ENCODE results near the gene CHRNA9. TPM values are rescaled to one million over a fixed set of nuclear protein-coding genes. Genes with fewer than 3 reads are reported as not detected.

The CHRNA9 gene
- total RNA-seq, 1 donor from 2014 or later: not detected

GRCh38 chr4:40310225-40310624, 24.9 kb upstream of the CHRNA9 start:
- no peak for TF ChIP-seq CTCF (conservative IDR thresholded peaks at IDR 0.05; ENCODE audit: low read depth, low read length)
- H3K4me3 ChIP-seq (ENCODE audit: low read depth, low read length): no peak overlapping the region
- DNase-seq (ENCODE audit: low read depth): no peak

GRCh38 chr4:40311811-40312346, 23.3 kb upstream of the CHRNA9 start:
- DNase-seq (ENCODE audit: low read depth): no peak
- H3K4me3 ChIP-seq (ENCODE audit: low read depth, low read length): no peak overlapping the region
- no peak for TF ChIP-seq CTCF (conservative IDR thresholded peaks at IDR 0.05; ENCODE audit: low read depth, low read length)

GRCh38 chr4:40314951-40315350, 20.2 kb upstream of the CHRNA9 start:
- DNase-seq (ENCODE audit: low read depth): no peak
- no peak overlapping the region for H3K4me3 ChIP-seq (ENCODE audit: low read depth, low read length)
- no peak for TF ChIP-seq CTCF (conservative IDR thresholded peaks at IDR 0.05; ENCODE audit: low read depth, low read length)

- peak overlapping the region; percentile 50 for H3K4me3 ChIP-seq (ENCODE audit: low read depth, low read length)
- no peak for TF ChIP-seq CTCF (conservative IDR thresholded peaks at IDR 0.05; ENCODE audit: low read depth, low read length)
- peak; percentile 73 for DNase-seq (ENCODE audit: low read depth)
Measured at GRCh38 chr4:40316333-40316781, 18.8 kb upstream of the CHRNA9 start.

- peak overlapping the region; percentile 50 for H3K4me3 ChIP-seq (ENCODE audit: low read depth, low read length)
- DNase-seq (ENCODE audit: low read depth): peak; percentile 94
- TF ChIP-seq CTCF (conservative IDR thresholded peaks at IDR 0.05; ENCODE audit: low read depth, low read length): peak; percentile 84
Measured at GRCh38 chr4:40316782-40317635, 18.1 kb upstream of the CHRNA9 start.

- DNase-seq (ENCODE audit: low read depth): no peak
- TF ChIP-seq CTCF (conservative IDR thresholded peaks at IDR 0.05; ENCODE audit: low read depth, low read length): no peak
- H3K4me3 ChIP-seq (ENCODE audit: low read depth, low read length): no peak overlapping the region
Measured at GRCh38 chr4:40317916-40318658, 17.0 kb upstream of the CHRNA9 start.

All from epithelial cell of proximal tubule (primary cell).